ENCODE data around the gene CLRN3. TPM values are rescaled to one million over a fixed set of nuclear protein-coding genes. Genes with fewer than 3 reads are reported as not detected.

Gene CLRN3
- total and polyA plus RNA-seq, 2 of the 8 experiments (the other 6 are each of a cell fraction or from before 2014, with no cell fraction given) = not detected

GRCh38 chr10:127935071-127935561 lies 42.4 kb upstream of the CLRN3 start (continued):
- TF ChIP-seq CHD7 (IDR thresholded peaks at IDR 0.05; ENCODE audit: insufficient replicate concordance, low read length) (no peak), ATF2 (IDR thresholded peaks at IDR 0.05; ENCODE audit: low read length) (no peak), CREB1 (IDR thresholded peaks at IDR 0.05) (no peak), BCL11A (IDR thresholded peaks at IDR 0.05; ENCODE audit: low read depth in 2 of 2, low read length in 2 of 2) (no peak), HDAC2 (IDR thresholded peaks at IDR 0.05; ENCODE audit: borderline replicate concordance in 1 of 2, low read depth in 2 of 2, low read length in 2 of 2) (no peak), HDAC6 (IDR thresholded peaks at IDR 0.05; ENCODE audit: low read depth, low read length) (no peak), SP4 (IDR thresholded peaks at IDR 0.05; ENCODE audit: low read length) (no peak)

Measured in H1 (cell line).